ENCODE measurements around the gene PAK3. TPM values are rescaled to one million over a fixed set of nuclear protein-coding genes. Genes with fewer than 3 reads are reported as not detected.

PAK3 gene
- total RNA-seq, 1 experiment from 2014 or later = 7.5 TPM

- Histone ChIP-seq H3K18ac (ENCODE audit: insufficient read length, low read depth, low read length) (no peak overlapping the region), H3K4me2 (ENCODE audit: insufficient read depth, insufficient read length, low read length) (no peak overlapping the region), H2AFZ (ENCODE audit: low read length) (no peak overlapping the region), H3K27ac (ENCODE audit: insufficient read length, low read depth, low read length) (no peak overlapping the region), H3K56ac (ENCODE audit: insufficient read length, low read depth, low read length) (no peak overlapping the region), H2BK15ac (ENCODE audit: low read depth, low read length) (no peak overlapping the region), H2BK12ac (ENCODE audit: insufficient read length, low read depth, low read length) (no peak overlapping the region), H3K79me2 (ENCODE audit: insufficient read depth, low read length) (no peaks in the 10 kb centered on the region), H2AK5ac (ENCODE audit: insufficient read length, low read length) (no peak overlapping the region), H2BK5ac (ENCODE audit: insufficient read length, low read length) (no peak overlapping the region), H3K4ac (ENCODE audit: low read depth, low read length) (no peak overlapping the region), H3K23ac (ENCODE audit: insufficient read length, low read depth, low read length) (no peak overlapping the region), H3K27me3 (ENCODE audit: insufficient read depth, low read length) (no peaks in the 10 kb centered on the region; the same call in 1 of the 2 replicates), H2BK20ac (ENCODE audit: low read depth, low read length, poor library complexity, severe bottlenecking) (no peak overlapping the region), H3K9me3 (ENCODE audit: control insufficient read depth, low read depth, low read length) (no peaks in the 10 kb centered on the region), H3K9ac (ENCODE audit: extremely low read depth, insufficient read length, low read length) (no peak overlapping the region), H4K5ac (ENCODE audit: insufficient read length, low read depth, low read length) (no peak overlapping the region), H3K14ac (ENCODE audit: insufficient read depth, low read length) (no peak overlapping the region), H3K79me1 (ENCODE audit: insufficient read depth, low read depth, low read length, poor library complexity, severe bottlenecking) (no peaks in the 10 kb centered on the region), H3K23me2 (ENCODE audit: insufficient read length, low read depth, low read length, poor library complexity, severe bottlenecking) (no peaks in the 10 kb centered on the region), H4K8ac (replicated peaks; ENCODE audit: insufficient read length, low read depth, low read length) (no peak overlapping the region), H3T11ph (ENCODE audit: low read length) (no peak overlapping the region), H4K20me1 (ENCODE audit: control insufficient read depth, insufficient read depth, insufficient read length) (no peaks in the 10 kb centered on the region), H3K4me1 (ENCODE audit: insufficient read depth, low read length) (peaks cover 7% of the 10 kb centered on the region), H2BK120ac (ENCODE audit: low read depth, low read length, poor library complexity, severe bottlenecking) (no peak overlapping the region), H4K91ac (ENCODE audit: insufficient read length, low read depth, low read length) (no peak overlapping the region)
- peaks cover 2% of the 10 kb centered on the region for H3K27me3 Mint-ChIP-seq (ENCODE audit: low read depth)
- no peak overlapping the region for H3K4me3 Mint-ChIP-seq
- no CpG with 5 or more reads among the region's 3 CpGs for WGBS (ENCODE audit: extremely low coverage, insufficient read length, low lambda C conversion rate)
- H3K9me3 Mint-ChIP-seq = no peaks in the 10 kb centered on the region
- no peaks in the 10 kb centered on the region for H3K36me3 Mint-ChIP-seq (ENCODE audit: insufficient read depth in 1 of 3, low read depth in 3 of 3)
- H3K27ac Mint-ChIP-seq = no peak overlapping the region
- no peak for TF ChIP-seq CTCF (conservative IDR thresholded peaks at IDR 0.05)
- no peak for DNase-seq
- peaks cover 58 to 64% of the 10 kb centered on the region in 2 experiments for H3K4me1 Mint-ChIP-seq
Observed at GRCh38 chrX:111088628-111089027, 7.4 kb upstream of the PAK3 start.
